ENCODE measurements around the gene ACTL10. TPM values are rescaled to one million over a fixed set of nuclear protein-coding genes. Genes with fewer than 3 reads are reported as not detected.

The ACTL10 gene
- total and polyA plus RNA-seq, 2 of the 13 experiments (the other 11 are each of a cell fraction or from before 2014, with no cell fraction given) = not detected

GRCh38 chr20:33650753-33651561 lies 15.8 kb upstream of the ACTL10 start (continued):
- 0 out of 2 replicates have a peak, but pooled peaks have one; percentile 34 for TF ChIP-seq IRF9 (CRISPR knock-in tag; IDR thresholded peaks at IDR 0.05; ENCODE audit: borderline replicate concordance)
- peak; percentile 88 for TF ChIP-seq AKAP8 (CRISPR knock-in tag; IDR thresholded peaks at IDR 0.05)
- TF ChIP-seq ZNF616 (CRISPR knock-in tag; IDR thresholded peaks at IDR 0.05; ENCODE audit: low read depth) = no peak
- TF ChIP-seq ZBTB7B (CRISPR knock-in tag; IDR thresholded peaks at IDR 0.05) = no peak
- no peak; the same call in 1 of the 2 replicates for TF ChIP-seq CENPT (CRISPR knock-in tag; IDR thresholded peaks at IDR 0.05; ENCODE audit: low read depth)
- no peak for TF ChIP-seq NCOA1 (CRISPR knock-in tag; IDR thresholded peaks at IDR 0.05)
- no peak for TF ChIP-seq CERS6 (CRISPR knock-in tag; IDR thresholded peaks at IDR 0.05)
- no peak for TF ChIP-seq TOE1 (CRISPR knock-in tag; IDR thresholded peaks at IDR 0.05)
- no peak for TF ChIP-seq LRRFIP1 (CRISPR knock-in tag; conservative IDR thresholded peaks at IDR 0.05)
- TF ChIP-seq ZNF503 (CRISPR knock-in tag; IDR thresholded peaks at IDR 0.05) = no peak
- TF ChIP-seq FOSL2 (CRISPR knock-in tag; IDR thresholded peaks at IDR 0.05) = no peak
- TF ChIP-seq TARDBP (CRISPR knock-in tag; IDR thresholded peaks at IDR 0.05) = 0 out of 2 replicates have a peak, but pooled peaks have one; percentile 34
- TF ChIP-seq NRL (CRISPR knock-in tag; IDR thresholded peaks at IDR 0.05; ENCODE audit: borderline replicate concordance) = no peak
- TF ChIP-seq ZSCAN9 (CRISPR knock-in tag; IDR thresholded peaks at IDR 0.05; ENCODE audit: borderline replicate concordance) = no peak
- no peak for TF ChIP-seq HOXA9 (CRISPR knock-in tag; IDR thresholded peaks at IDR 0.05; ENCODE audit: borderline replicate concordance)
- TF ChIP-seq TP53 (CRISPR knock-in tag; conservative IDR thresholded peaks at IDR 0.05) = no peak
- TF ChIP-seq ZNF143 (CRISPR knock-in tag; IDR thresholded peaks at IDR 0.05) = no peak
- no peak for TF ChIP-seq NFE2 (CRISPR knock-in tag; IDR thresholded peaks at IDR 0.05)
- no peak for TF ChIP-seq RBM39 (IDR thresholded peaks at IDR 0.05; ENCODE audit: low read depth, low read length, poor library complexity, severe bottlenecking)
- TF ChIP-seq ZNF33B (CRISPR knock-in tag; IDR thresholded peaks at IDR 0.05) = no peak
- TF ChIP-seq ZNF276 (CRISPR knock-in tag; IDR thresholded peaks at IDR 0.05; ENCODE audit: low read depth) = no peak
- TF ChIP-seq ZNF841 (CRISPR knock-in tag; IDR thresholded peaks at IDR 0.05; ENCODE audit: borderline replicate concordance) = no peak
